ENCODE data around the gene CD48.
A peak's percentile ranks its signal among the peaks of the same experiment; 100 is the strongest.
"Not testable (repeated sequence)": the region's sequence is repeated elsewhere in the genome, so short reads cannot be mapped to it uniquely, and the experiment has no call there.

Gene CD48

DNA sequence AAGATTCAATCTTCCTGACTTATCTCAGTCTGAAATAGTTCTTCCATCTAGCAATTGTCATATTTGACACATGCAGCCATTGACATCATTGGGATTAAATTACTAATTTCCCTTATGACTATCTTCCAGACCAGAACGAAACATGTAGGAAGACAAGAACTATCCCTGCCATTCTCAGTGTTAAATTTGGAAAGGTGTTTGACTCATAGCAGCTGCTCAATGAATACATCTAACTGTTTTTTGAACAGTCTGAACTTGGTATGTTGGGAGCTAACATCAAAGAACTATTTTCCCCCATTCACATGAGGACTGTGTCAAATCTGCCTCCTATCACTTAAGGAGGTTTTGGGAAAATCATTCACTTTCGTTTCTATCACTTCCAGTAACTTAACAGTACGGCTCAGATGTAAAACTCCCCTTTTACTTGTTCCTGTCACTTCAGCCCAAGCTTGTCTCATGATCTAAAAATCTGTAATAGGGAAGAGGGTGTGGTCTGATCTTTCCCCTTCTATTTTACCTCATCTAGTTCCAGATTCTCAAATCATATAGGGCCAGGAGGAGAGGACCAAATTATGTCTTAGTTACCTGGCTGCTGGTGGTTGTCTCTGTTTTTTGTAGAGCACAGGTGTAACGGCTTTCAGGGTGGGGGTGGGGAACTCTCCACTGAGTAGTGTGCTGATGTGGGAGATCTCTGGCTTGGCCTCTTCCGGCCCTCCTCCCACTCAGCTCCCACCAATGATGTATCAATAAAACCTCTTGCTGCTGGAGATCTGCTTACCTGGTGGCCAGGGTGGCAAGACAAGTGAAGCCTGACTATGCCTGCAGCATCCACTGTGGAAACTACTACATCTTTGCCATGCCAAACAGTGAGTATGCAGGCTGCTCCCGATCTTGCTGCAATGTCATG, 38.6 kb downstream of the CD48 start:
- FAIRE-seq: no peak

DNA sequence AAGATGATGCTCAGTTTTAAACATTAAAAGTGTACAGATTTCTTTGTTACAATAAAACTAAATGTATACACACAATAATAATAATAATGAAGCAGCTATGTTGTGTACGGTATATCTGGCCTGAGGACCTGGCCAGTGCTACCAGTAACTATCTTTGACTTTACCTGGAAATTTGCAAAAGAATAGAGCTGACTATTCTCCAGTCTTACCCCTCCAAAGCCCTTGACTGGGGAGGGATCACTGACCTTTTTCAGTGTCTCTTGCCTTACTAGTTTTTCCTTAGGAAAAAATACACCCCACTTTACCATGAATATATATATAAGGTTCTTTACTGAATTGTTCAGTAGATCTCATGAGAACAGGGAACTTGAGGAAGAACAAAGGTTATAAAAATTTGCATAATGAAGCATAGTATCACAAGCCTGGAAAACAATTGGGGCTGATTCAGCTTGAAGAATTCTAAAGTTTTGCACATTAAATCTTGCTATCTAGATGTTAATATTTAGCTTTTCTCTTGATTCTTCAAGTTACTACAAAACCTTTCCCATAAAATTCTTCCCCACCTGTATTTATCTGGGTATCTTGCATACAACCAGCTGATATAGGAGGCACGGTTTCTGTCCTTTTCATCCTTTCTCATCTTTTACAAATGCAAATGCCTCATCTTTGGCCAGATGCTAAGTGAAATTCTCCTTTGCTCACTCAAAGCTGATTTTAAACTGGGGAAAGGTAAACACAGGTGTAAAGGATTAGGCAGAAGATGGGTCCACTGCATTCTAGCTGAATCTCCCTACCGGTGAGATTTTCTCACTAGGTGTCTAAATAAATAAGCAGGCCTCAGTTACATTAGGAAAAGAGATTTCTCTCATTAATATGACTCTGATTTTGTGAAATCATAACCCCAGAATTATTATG, 39.8 kb downstream of the CD48 start:
- no peak for FAIRE-seq

DNA sequence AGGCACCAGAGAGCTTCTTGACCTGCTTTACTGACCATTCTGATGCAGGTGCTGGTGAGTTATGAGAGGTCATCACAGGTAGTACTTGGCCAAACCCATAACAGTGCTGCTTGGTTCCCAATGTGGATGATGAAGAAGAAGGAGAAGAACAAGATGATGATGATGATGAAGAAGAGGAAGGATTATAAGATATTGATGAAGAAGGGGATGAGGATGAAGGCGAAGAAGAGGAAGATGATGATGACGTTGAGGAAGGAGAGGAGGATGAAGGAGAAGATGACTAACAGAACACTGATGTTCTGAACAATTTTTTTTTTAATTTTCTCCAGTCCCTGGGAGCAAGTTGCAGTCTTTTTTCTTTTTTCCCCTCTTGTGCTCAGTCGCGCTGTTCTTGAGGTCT, 40.9 kb downstream of the CD48 start:
- FAIRE-seq: no peak

DNA sequence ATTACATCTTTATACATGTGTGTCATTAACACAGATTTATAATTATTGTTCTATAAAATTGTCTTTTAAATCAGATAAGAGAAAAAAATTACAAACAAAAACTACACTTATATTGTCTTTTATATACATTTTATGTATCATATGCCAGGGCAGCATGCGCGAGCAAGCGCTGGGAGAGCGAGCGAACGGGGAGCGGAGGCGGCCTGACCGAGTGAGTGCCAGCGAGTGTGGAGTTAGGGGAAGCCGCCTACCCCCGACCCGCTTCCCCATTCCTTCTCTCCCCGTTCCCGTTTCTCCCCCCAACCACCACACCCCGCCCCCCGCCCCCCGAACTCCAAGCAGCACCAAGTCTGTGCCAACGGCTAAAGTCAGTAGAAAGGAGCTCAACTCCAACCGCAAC, 41.8 kb downstream of the CD48 start:
- FAIRE-seq: no peak

DNA sequence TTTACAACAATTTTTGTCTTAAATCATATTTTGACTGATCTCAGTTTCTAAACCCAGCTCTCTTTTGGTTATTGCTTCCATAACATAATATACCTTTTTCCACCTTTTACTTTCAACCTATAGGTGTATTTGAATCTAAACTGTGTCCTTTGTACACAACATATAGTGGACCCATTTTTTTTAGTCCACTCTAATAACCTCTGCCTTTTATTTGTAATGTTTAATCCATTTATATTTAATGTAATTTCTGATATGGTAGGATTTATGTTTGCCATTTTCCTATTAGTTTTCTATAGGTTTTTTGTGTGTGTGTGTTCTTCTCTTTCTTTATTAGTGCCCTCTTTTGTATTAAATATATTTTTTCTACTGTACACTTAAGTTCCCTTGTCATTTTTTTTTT, 42.3 kb downstream of the CD48 start:
- peak; percentile 47 for FAIRE-seq

DNA sequence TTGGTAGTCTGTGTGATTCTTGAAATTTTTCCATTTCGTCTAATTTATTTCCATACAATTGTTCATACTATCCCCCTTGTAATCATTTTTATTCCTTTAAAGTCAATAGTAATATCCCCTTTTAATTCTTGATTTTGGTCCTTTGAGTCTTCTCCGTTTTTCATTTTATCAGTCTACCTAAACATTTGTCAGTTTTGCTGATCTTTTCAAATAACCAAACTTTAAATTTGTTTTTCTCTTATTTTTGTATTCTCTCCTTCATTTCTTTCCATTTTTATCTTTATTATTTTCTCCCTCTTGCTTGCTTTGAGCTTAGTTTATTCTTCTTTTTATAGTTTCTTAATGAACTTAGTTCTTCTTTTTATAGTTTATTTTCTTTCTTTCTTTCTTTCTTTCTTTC, 43.7 kb downstream of the CD48 start:
- FAIRE-seq: no peak

DNA sequence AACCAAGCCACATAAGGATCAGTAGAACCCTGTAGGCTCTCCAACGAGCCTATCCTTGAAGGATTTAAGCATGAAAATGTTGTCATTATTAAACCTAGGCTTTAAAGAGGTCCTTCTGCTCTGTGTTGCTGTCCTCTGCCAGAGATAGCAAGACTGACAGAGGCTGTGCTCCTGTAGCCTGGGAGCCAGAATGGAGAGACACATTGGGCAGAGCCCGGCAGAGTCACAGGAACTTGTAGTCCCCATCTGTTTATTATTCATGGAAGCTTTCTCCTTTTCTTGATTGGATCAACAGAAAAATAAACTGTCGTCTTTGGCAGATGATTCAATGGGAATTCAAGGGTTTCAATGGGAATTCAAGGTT, 45.6 kb downstream of the CD48 start:
- FAIRE-seq: no peak

DNA sequence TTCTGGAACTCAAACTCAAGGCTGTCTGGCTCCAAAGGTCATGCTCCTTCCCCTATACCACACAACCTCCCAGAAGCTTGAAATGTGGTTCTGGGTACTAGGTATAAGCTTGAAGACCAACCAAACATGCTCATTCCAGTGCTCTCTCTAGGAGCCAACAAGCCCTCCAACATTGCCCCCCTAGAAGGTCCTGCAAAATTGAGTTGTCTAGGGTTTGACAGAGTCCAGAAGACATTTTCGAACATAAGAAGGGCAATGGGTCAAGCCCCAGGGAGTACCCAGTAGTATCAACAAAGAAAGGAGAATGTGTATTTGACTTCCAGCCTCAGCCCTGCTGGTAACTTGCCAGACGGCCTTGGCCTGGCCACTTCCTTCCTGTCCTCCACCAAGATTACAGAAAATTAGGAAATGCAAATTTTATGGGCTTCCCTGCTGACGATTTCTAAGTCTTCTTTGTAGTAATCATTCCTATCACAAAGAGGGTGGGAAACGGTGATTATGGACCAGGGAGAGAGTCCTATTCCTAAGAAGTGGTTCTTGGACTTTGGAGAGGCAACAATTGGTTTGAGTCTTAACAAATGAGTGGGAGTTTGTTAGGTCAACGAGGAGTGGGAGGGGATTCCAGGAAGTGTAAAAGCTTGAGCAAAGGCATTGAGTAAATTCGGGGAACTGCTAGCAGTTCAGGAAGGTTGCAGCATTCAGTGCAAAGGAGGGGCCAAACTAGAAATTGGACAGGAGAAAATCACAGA, 46.1 kb downstream of the CD48 start:
- no peak for FAIRE-seq

DNA sequence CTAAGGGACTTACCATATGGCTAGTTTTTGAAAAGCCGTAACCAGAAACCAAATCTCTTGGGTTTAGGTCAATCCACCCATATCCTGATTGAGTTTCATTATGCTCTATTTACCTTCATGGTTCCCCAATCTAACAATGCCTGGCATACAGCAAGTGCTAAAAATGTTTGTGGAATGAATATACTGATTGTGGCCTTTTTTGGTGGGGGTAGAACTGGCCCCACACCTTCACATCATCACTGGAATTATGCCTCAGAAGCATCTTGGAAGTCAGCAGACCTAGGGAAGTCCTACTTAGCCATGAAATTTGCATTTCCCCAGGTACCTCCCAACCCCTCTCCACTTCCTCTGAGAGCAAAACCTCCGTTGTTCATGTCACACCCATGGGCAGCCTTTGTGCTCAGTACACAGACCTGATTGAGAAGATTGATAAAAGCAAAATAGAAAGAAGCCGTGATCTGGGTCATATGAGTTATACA, 47.0 kb downstream of the CD48 start:
- FAIRE-seq: no peak

DNA sequence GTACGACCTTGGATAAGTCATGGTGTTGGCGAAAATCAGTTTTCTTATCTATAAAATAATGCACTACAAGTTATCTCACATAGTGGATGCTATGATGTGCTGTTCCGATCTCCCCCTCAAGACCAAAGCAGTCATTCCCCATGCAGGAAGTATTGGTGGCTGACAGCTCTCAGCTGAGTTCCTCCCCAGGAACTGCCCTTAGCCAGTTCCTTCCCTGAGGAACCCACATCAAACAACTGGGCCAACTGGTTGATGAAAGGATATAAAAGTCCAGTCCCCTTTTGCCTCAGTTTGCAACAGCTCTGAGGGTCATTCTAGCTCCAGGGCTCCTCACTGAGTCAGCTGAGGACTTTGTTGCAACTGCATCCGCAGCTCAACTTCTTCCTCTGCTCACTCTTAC, 48.7 kb downstream of the CD48 start:
- FAIRE-seq: no peak

DNA sequence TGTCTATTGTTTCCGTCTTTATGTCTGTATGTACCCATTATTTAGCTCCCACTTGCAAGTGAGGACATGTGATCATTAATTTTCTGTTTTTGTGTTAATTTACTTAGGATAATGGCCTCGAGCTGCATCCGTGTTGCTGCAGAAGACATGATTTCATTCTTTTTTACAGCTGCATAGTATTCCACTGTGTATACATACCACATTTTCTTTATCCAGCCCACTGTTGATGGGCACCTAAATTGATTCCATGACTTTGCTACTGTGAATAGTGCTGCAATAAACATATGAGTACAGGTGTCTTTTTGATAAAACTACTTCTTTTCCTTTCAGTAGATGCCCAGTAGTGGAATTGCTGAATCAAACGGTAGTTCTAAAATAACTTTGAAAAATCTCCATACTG, 52.1 kb downstream of the CD48 start:
- FAIRE-seq: no peak

DNA sequence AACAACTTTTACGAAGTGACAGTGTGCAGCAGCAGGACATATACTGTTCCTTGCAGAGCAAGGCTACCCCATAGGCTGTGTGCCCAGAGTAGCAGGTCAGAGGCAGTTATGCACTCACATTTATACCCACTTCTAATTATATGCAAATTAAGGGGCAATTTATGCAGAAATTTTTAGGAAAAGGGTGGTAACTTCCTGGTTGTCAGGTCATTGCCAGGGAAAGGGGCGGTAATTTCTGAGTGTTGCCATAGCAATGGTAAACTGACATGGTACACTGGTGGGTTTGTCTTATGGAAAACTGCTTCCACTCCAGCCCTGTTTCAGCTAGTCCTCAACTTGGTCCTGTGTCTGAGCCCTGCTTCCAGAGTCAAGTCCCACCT, 52.8 kb downstream of the CD48 start:
- no peak for FAIRE-seq

DNA sequence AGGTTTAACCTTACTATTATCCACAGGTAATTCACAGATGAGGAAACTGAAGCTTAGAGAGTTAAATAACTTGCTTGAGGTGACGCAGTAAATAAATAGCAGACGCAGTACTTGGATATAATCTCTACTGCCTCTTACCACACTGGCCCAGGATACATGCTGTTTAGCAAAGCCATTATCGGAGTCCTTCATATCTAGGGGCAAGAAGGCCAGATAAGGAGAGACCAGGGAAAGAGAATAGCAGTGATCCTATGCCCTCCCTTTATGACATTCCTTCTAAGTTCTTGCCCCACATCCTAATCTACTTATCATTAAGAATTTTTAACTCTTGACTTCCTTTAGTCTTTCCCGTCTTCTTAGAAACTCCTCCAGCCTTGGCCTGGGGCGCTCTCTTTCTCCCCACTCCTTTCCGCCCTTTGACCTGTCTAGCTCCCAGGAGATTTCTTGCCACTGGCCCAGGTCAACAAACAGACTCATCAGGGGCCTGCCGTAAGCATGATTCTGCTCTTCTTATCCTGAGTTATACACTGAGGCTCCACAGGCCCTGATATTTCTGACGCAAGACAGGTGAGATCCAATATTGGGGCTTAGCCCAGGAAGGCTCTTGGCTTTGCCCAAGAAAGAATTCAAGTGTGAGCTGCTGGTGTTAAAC, 53.3 kb downstream of the CD48 start:
- no peak for FAIRE-seq

DNA sequence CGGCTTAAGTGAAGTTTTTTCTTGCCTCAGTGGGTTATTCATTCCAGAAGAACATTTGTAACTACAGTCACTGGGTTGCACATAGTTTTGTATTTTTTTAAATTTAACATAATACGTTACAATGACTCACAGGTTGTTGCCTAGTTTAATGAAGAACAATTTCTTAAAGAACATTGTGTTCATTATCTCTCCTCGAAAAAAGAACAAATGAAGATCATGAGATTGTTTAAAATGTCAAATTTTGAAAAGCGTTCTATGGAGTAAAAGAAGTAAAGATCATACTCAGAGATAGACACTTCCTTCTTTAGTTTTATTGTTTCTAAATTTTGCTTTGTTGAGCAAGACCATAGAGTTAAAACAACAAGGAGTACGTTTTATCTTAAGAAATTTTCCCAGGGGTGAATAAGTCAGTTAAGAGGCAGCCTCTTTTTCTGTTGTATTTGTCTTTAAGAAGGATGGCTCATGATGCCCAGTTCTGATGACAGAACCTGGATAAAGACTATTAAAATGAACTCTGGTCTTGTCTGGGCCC, 54.3 kb downstream of the CD48 start:
- FAIRE-seq: no peak

DNA sequence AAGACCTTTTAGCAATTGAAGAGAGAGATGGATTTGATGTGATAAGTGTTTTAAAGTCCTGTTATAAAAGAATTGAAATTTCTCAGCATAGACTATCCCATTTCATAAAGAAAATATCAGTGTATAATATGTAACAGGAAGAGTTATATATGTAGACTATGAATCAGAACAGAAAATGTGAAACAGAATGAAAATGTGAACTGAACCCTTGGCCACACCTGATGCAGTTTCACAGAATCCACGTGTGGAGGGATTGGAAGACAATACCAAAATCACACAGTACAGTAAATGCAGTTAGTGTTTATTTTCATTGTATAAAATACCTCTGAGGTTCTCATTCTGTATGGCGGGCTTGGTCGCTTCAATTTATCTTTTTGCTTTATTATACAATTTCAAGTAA, 54.9 kb downstream of the CD48 start:
- no peak for FAIRE-seq

DNA sequence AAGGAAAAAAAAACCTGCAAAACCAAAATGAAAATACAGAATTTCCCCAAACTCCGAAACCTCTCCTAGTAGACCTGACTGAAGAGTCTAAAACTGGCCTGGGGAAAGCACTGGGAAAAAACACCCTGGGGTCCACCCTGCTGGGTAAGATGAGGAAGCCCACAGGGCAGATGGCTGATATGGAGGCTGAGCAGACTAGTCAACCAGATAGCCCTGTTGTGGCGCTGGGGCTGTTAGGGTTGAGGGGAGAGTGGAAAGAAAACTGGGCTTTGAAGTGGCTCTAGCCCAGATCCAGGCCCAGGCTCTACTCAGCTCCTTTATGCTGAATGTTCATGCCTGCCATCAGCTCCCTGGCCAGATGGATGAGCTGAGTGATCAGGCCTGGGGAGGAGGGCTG, 58.0 kb downstream of the CD48 start:
- no peak for FAIRE-seq

DNA sequence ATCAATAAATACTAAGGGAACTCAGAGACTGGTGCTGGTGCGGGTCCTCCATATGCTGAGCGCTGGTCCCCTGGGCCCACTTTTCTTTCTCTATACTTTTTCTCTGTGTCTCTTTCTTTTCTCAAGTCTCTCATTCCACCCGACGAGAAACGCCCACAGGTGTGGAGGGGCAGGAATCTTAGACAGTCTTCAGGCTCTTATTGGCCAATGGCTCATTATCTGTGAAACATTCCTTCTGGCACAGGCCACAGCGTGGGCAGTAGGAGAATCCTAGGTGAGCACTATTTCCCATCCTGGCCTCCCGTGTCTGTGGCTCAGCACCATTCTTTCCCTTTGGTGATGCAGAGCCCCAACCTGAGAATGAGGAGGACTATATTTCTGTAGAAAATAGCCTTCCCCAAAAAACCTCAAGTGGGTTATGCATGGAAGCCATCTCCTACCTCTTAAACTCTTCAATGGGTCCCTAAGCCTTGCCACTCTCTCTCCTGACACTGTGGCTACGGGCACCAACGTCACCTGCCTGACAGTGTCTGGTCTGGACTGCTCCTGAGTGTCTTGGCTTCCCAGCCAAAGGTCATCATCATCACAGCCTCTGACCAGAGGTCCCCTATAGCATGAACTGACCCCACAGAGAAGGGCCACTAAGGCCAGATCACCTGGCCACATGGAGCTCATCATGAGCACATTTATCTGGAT, 58.5 kb downstream of the CD48 start:
- no peak for FAIRE-seq

DNA sequence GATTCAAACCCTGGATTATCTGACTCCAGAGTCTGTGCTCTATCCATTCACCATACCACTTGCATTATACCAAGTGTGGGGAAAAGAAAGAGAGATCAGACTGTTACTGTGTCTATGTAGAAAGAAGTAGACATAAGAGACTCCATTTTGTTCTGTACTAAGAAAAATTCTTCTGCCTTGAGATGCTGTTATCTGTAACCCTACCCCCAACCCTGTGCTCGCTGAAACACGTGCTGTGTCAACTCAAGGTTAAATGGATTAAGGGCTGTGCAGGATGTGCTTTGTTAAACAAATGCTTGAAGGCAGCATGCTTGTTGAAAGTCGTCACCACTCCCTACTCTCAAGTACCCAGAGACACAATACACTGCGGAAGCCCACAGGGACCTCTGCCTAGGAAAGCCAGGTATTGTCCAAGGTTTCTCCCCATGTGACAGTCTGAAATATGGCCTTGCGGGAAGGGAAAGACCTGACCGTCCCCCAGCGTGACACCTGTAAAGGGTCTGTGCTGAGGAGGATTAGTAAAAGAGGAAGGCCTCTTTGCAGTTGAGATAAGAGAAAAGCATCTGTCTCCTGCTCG, 59.5 kb downstream of the CD48 start:
- FAIRE-seq: not testable (repeated sequence)

DNA sequence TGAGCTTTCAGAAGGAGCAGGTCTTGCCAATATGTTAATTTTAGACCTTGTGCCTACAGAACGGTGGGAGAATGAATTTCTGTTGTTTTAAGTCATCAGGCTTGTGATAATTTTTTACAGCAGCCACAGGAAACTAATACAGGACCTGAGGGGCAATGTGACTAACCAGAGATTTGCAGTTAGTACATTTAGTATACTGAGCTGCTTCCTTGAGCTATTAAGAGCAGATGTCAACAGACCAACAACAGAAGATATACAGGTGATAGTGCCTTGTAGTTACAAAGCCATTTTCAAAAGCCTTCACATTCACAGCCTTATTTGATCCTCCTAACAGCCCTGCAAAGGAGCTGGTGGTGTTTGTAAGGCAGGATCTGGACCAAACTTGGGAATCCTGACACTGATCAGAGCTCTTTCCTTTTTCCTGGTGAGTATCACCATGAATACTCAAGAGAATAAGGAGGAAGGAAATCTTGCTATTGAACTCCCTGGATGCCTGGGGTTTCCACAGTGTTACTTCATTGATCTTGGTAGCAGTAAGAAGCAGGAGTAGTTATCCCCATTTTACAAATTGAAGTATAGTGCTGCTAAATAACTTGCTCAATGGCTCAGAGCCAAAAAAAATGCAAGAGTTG, 60.1 kb downstream of the CD48 start:
- FAIRE-seq: no peak

DNA sequence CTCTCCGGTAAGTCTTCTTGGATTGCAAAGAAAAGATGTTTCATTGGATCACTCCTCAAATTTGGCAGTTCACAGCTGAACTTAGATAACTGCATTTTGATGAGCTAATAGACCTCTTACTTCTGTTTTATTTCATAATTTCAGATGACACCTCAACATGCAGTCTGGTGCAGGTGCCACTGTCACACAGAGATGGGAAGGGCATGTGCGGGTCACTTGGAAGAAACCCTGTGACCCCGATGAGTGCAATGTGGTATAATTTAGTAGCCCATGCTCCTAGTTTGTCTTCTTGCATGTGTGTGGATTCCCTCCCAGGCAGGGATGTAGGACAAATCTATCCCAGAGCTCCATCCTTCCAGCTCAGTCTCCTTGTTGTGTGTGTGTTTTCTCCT, 64.3 kb downstream of the CD48 start:
- no peak for FAIRE-seq

Measured in G401.6 (cell line).